Panc1 (cell line): ENCODE data around the gene NDUFA1. TPM values are rescaled to one million over a fixed set of nuclear protein-coding genes. Genes with fewer than 3 reads are reported as not detected.

ENCODE experiments used
- ATAC-seq: fragments of 200-7000 bp; cut with Tn5 transposase; 2 replicates; pipeline ENCODE4 v1.9.1; 2020; ENCODE audit warnings: mild to moderate bottlenecking, moderate library complexity
- BruUV-seq: library from RNA; stranded (reverse); fragments of 400-500 nt; replicated peaks from 2 replicates; lab custom pipeline; 2021; lab: Mats Ljungman, UMichigan
- CTCF ChIA-PET: fragments of 300-600 bp; sonication (Branson Sonifier 250); formaldehyde crosslinking; loops from one replicate; lab custom pipeline; 2022; ENCODE audit warnings: antibody characterized with exemption; lab: Charles Lee
- POLR2A ChIA-PET: fragments of 300-600 bp; sonication (Branson Sonifier 250); formaldehyde crosslinking; loops from one replicate; lab custom pipeline; 2022; ENCODE audit warnings: antibody characterized with exemption; lab: Charles Lee
- DNase-seq: peaks from one replicate; pipeline ENCODE4 v3.0.0-alpha.2; 2010; ENCODE audit warnings: low read depth, low spot score
- H3K27ac ChIP-seq: 2 replicates; pipeline ENCODE4 v1.5.1; 2011; ENCODE audit warnings: mild to moderate bottlenecking, low read length, inconsistent platforms
- H3K27me3 ChIP-seq: fragments of 200-500 bp; sonication (Bioruptor generic); 2 replicates; pipeline ENCODE4 v1.6.0; 2014; ENCODE audit warnings: low read length, inconsistent platforms; ENCODE audit not compliant: control insufficient read depth, insufficient read depth
- H3K36me3 ChIP-seq: fragments of 200-500 bp; sonication (Bioruptor generic); 2 replicates; pipeline ENCODE4 v1.5.1; 2014; ENCODE audit warnings: inconsistent platforms, mild to moderate bottlenecking, low read length, moderate library complexity; ENCODE audit not compliant: control insufficient read depth, insufficient read depth
- H3K4me1 ChIP-seq: 2 replicates; pipeline ENCODE4 v1.5.1; 2011; ENCODE audit warnings: inconsistent platforms, mild to moderate bottlenecking, low read length, moderate library complexity; ENCODE audit not compliant: control insufficient read depth, insufficient read depth
- H3K4me3 ChIP-seq, 2 experiments: 2 replicates each; pipeline ENCODE4 v1.5.1; 2011 to 2012; ENCODE audit warnings: low read depth in 2 of 2, low read length in 2 of 2, mild to moderate bottlenecking in 2 of 2, inconsistent platforms in 1 of 2, moderate library complexity in 1 of 2
- H3K9me3 ChIP-seq: fragments of 200-500 bp; sonication (Bioruptor generic); 2 replicates; pipeline ENCODE4 v1.5.1; 2014; ENCODE audit warnings: low read depth, mild to moderate bottlenecking, inconsistent platforms, low read length, moderate library complexity; ENCODE audit not compliant: control insufficient read depth, insufficient read depth
- POLR2AphosphoS5 ChIP-seq: IDR thresholded peaks from 2 replicates; pipeline ENCODE4 v1.6.1; 2012; ENCODE audit warnings: mild to moderate bottlenecking, low read depth, low read length, moderate library complexity
- REST ChIP-seq, 2 experiments: IDR thresholded peaks; 2 replicates each; pipeline ENCODE4 v1.6.1; 2011 to 2012; ENCODE audit warnings: low read depth in 2 of 2, control low read depth in 1 of 2, low read length in 1 of 2, mild to moderate bottlenecking in 1 of 2, moderate library complexity in 1 of 2; ENCODE audit not compliant: insufficient read depth in 1 of 2
- SIN3A ChIP-seq: IDR thresholded peaks from 2 replicates; pipeline ENCODE4 v1.6.1; 2012; ENCODE audit warnings: low read depth, mild to moderate bottlenecking, low read length, moderate library complexity, borderline replicate concordance; ENCODE audit not compliant: insufficient read depth
- TCF7L2 ChIP-seq: IDR thresholded peaks from 2 replicates; pipeline ENCODE4 v1.6.1; 2011; ENCODE audit warnings: mild to moderate bottlenecking, low read depth, low read length, inconsistent platforms
- in situ Hi-C: cut with HindIII; loops from 2 replicates; pipeline ENCODE4 v1.10.0; 2016; ENCODE audit warnings: low sequenced_read_pairs, low pct_unique_long_range_greater_than_20kb
- intact Hi-C: fragments of 100-400 bp; cut with micrococcal nuclease; formaldehyde crosslinking; loops from one replicate; pipeline ENCODE4 v1.10.0; 2022; ENCODE audit not compliant: unreplicated experiment
- total RNA-seq: library from RNA; stranded (reverse); gene quantifications from one replicate; pipeline ENCODE4 v1.2.1, GENCODE V29; 2021; ENCODE audit not compliant: unreplicated experiment
- TF ChIP-seq, protein P1 (sequence below): fragments of 450-650 bp; IDR thresholded peaks from 2 replicates; pipeline ENCODE4 v1.5.1; 2017; ENCODE audit warnings: mild to moderate bottlenecking

NDUFA1 gene
- total RNA-seq, 1 experiment from 2014 or later = 252 TPM

DNA sequence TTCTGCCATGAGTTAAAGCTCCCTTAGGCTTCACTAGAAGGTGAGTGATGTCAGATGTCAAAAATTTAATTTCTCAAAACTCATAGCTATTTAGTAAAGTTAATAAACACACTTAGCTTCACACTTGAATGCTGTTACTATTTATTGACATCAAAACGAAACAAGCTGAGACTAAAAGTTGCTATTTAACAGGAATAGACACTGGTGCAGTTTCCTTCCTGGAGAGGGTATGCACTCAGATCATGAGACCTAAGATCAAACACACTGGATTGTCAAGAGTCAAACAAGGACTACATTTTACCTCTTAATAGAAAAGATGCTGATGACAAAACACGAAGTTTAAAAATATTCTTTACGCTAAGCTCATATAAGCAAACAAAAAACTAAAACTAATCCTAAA, 37.7 kb upstream of the NDUFA1 start:
- CTCF ChIA-PET = no interaction called here
- Histone ChIP-seq H3K4me1 (no peaks in the 10 kb centered on the region), H3K4me3 (no peak overlapping the region), H3K36me3 (peaks cover 13% of the 10 kb centered on the region), H3K27me3 (no peaks in the 10 kb centered on the region), H3K27ac (no peak overlapping the region), H3K9me3 (no peaks in the 10 kb centered on the region)
- POLR2A ChIA-PET = no interaction called here
- BruUV-seq = no TSS peak
- intact Hi-C loops = no loop called here
- TF ChIP-seq POLR2AphosphoS5 (no peak), SIN3A (no peak), TCF7L2 (no peak), REST (IDR thresholded peaks at IDR 0.05; ENCODE audit: insufficient read depth in 1 of 2, low read depth in 2 of 2, low read length in 1 of 2) (no peak)
- TF ChIP-seq, protein P1, sequence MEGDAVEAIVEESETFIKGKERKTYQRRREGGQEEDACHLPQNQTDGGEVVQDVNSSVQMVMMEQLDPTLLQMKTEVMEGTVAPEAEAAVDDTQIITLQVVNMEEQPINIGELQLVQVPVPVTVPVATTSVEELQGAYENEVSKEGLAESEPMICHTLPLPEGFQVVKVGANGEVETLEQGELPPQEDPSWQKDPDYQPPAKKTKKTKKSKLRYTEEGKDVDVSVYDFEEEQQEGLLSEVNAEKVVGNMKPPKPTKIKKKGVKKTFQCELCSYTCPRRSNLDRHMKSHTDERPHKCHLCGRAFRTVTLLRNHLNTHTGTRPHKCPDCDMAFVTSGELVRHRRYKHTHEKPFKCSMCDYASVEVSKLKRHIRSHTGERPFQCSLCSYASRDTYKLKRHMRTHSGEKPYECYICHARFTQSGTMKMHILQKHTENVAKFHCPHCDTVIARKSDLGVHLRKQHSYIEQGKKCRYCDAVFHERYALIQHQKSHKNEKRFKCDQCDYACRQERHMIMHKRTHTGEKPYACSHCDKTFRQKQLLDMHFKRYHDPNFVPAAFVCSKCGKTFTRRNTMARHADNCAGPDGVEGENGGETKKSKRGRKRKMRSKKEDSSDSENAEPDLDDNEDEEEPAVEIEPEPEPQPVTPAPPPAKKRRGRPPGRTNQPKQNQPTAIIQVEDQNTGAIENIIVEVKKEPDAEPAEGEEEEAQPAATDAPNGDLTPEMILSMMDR = no peak
- DNase-seq = no peak
- in situ Hi-C loops = no loop called here
- no peak for ATAC-seq

DNA sequence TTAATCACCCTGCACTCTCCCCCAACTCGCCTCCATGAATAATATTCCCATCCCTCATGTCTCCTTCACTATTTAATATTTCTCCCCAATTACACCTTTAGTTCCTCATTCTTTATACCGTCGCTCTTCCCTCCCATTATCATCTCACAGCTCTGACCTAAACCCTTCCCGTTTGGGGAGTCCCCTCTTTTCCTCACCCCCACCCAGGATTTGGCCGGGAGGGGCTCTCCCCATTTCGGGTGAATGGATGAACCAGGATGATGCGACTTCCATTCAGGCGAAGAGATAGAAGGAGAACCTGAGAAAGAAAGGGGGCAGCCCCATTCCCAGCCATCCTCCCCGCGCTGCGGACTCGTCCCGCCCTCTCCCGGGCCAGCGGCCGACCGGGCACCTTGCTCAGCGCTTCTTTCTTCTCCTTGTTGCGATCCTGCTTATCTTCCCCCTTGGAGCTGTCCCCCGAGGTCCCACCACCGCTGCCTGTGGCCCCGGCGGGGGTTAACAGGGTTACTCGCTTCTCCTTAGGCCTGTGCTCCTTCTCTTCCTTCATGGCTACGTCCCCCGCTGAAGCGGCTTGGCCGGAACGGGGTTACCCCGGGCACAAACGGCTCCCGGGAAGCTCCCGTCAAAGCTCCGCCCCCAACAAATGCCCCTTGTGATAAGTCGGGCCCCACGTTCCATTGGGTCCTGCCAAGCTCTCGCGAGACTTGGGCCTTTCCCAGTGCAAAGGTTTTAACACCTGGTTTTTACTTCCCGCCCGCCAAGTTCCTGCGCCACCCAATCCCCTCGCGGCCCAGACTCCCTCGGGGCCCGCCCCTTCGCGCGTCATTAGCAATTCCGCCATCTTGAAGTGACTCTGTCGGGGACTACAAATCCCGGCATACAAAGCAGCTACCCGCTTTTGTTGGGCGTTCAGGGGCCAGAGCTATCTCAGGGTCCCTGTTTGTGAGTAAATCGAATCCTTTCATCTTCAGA, 19.0 kb upstream of the NDUFA1 start, which contains the start of gene UPF3B:
UPF3B (minus strand) TSS at position 582 of the 972 bp plus-strand sequence; CDS start at position 547, 35 bp downstream.
- Histone ChIP-seq H3K4me3 (peak within 1 kb of the TSS; percentile 96 to 100), H3K27me3 (no peaks in the 10 kb centered on the region), H3K27ac (peak within 1 kb of the TSS; percentile 95), H3K9me3 (no peaks in the 10 kb centered on the region), H3K36me3 (peaks cover 12% of the 10 kb centered on the region; the same call in 1 of the 2 replicates), H3K4me1 (peaks cover 6% of the 10 kb centered on the region)
- peak; percentile 91 for DNase-seq
- ATAC-seq = peak; percentile 98
- BruUV-seq = no TSS peak
- in situ Hi-C loops (no loop called here), intact Hi-C loops (no loop called here)
- TF ChIP-seq POLR2AphosphoS5 (peak; percentile 90), TCF7L2 (peak; percentile 51; the same call in 1 of the 2 replicates), SIN3A (peak; percentile 64; the same call in 1 of the 2 replicates), REST (IDR thresholded peaks at IDR 0.05; ENCODE audit: insufficient read depth in 1 of 2, low read depth in 2 of 2, low read length in 1 of 2) (no peak)
- POLR2A ChIA-PET = interaction anchor here (0.8 to 1.2 kb wide), 2 partner anchors 30 to 61 kb away, joined by 6 to 10 read pairs; partner anchors contain the start of gene RPL39
- CTCF ChIA-PET = interaction anchor here (0.9 kb wide), 1 partner anchor 61 kb away, joined by 4 read pairs; the partner anchor contains the start of gene RPL39
